Bronchial epithelial cell (primary cell): Measurements from ENCODE around the gene CD3E. TPM values are rescaled to one million over a fixed set of nuclear protein-coding genes. Genes with fewer than 3 reads are reported as not detected.
A peak's percentile ranks its signal among the peaks of the same experiment; 100 is the strongest.

Experiments
- DNase-seq: peaks from one replicate; pipeline ENCODE4 v3.0.0-alpha.2; 2010; ENCODE audit warnings: low read depth
- FAIRE-seq: peaks from 2 replicates; lab custom pipeline; 2011; peaks lifted over from hg19 to GRCh38; lab: Jason Lieb, UNC
- H3K27me3 ChIP-seq: 2 replicates; pipeline ENCODE4 v1.5.1; 2011; ENCODE audit warnings: low read length; ENCODE audit not compliant: control insufficient read depth, insufficient read depth
- H3K36me3 ChIP-seq: 2 replicates; pipeline ENCODE4 v1.5.1; 2011; ENCODE audit warnings: low read length; ENCODE audit not compliant: control insufficient read depth, insufficient read depth
- H3K4me3 ChIP-seq: 2 replicates; pipeline ENCODE4 v1.5.1; 2011; ENCODE audit warnings: mild to moderate bottlenecking, low read depth, low read length, control low read depth
- total RNA-seq: library from RNA; depleted of rRNA; stranded (reverse); fragments of >200 nt; gene quantifications from 2 replicates; pipeline ENCODE4 v1.2.1, GENCODE V29; 2014
- TF ChIP-seq, protein P1 (sequence below): IDR thresholded peaks from 2 replicates; pipeline ENCODE4 v1.5.1; 2011; ENCODE audit warnings: mild to moderate bottlenecking, moderate library complexity, low read length, control low read depth, inconsistent platforms; ENCODE audit not compliant: insufficient read depth, severe bottlenecking

CD3E gene
- total RNA-seq, 1 donor from 2014 or later, result not detected

DNA sequence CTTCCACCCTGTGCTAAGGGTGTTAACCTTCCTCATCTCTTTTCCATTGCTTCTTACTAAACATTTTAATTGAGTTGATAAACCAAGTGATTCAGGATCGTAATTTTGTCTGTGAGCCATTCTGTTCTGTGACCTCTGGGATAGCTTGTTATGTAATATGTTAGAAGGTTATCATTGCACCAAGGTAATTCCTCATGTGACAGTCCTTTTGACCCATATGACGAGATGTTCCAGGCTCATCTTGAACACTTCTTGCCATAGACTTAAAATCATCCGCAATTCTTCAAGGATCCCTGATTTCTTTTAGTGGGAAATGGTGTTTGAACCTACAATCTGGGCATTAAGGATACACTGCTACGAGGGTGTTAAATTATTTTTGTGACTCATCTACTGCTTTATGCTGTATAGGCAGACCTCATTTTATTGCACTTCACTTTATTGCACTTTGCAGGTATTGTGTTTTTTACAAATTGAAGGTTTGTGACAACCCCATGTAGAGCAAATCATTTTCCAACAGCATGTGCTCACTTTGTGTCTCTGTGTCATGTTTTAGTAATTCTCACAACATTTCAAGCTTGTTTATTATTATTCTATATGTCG, 21.4 kb upstream of the CD3E start:
- TF ChIP-seq, protein P1, sequence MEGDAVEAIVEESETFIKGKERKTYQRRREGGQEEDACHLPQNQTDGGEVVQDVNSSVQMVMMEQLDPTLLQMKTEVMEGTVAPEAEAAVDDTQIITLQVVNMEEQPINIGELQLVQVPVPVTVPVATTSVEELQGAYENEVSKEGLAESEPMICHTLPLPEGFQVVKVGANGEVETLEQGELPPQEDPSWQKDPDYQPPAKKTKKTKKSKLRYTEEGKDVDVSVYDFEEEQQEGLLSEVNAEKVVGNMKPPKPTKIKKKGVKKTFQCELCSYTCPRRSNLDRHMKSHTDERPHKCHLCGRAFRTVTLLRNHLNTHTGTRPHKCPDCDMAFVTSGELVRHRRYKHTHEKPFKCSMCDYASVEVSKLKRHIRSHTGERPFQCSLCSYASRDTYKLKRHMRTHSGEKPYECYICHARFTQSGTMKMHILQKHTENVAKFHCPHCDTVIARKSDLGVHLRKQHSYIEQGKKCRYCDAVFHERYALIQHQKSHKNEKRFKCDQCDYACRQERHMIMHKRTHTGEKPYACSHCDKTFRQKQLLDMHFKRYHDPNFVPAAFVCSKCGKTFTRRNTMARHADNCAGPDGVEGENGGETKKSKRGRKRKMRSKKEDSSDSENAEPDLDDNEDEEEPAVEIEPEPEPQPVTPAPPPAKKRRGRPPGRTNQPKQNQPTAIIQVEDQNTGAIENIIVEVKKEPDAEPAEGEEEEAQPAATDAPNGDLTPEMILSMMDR, result no peak
- H3K36me3 ChIP-seq, result no peaks in the 10 kb centered on the region
- FAIRE-seq (no peak), DNase-seq (no peak)
- H3K27me3 ChIP-seq, result no peaks in the 10 kb centered on the region
- no peak overlapping the region for H3K4me3 ChIP-seq

DNA sequence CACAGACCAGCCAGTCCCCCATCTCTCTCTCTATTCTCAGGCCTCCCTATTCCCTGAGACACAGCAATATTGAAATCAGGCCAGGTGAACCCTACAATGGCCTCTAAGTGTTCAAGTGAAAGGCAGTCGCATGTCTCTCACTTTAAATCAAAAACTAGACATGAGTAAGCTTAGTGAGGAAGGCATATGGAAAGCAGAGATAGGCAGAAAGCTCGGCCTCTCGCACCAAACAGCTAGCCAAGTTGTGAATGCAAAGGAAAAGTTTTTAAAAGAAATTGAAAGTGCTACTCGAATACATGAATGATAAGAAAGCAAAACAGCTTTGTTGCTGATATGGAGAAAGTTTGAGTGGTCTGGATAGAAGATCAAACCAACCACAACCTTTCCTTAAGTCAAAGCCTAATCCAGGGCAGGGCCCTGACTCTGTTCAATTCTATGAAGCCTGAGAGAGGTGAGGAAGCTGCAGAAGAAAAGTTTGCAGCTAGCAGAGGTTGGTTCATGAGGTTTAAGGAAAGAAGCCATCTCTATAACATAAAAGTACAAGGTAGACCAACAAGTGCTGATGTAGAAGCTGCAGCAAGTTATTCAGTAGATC, 20.7 kb upstream of the CD3E start:
- DNase-seq (no peak), FAIRE-seq (no peak)
- TF ChIP-seq, protein P1, result no peak
- Histone ChIP-seq H3K4me3 (no peak overlapping the region), H3K36me3 (no peaks in the 10 kb centered on the region), H3K27me3 (no peaks in the 10 kb centered on the region)

DNA sequence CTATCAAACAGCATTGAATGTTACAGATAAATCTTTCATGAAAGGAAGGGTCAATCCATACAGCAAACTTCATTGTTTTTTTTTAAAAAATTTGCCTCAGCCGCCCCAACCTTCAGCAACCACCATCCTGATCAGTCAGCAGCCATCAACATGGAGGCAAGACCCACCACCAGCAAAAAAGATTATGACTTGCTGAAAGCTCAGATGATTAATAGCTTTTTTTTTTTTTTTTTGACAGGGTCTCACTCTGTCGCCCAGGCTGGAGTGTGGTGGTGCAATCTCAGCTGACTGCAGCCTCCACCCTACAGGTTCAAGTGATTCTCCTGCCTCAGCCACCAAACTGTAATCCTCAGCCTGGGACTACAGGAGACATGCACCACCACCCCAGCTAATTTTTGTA, 18.0 kb upstream of the CD3E start:
- Histone ChIP-seq H3K27me3 (no peaks in the 10 kb centered on the region), H3K4me3 (no peak overlapping the region), H3K36me3 (no peaks in the 10 kb centered on the region)
- FAIRE-seq (no peak), DNase-seq (no peak)
- TF ChIP-seq, protein P1, result no peak

DNA sequence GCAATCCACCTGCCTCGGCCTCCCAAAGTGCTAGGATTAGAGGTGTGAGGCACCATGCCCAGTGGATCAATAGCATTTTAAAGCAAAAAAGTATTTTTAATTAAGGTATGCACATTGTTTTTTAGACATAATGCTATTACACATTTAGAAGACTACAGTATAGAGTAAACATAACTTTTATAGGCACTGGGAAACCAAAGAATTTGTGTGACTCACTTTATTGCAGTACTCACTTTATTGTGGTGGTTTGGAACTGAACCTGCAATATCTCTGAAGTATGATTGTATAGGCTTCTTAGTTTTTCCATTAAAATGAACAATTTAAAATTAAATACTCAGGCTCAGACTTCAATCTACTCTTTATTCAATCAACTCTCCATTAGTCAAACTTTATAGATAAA, 17.5 kb upstream of the CD3E start:
- DNase-seq (peak; percentile 54), FAIRE-seq (no peak)
- Histone ChIP-seq H3K4me3 (no peak overlapping the region), H3K27me3 (no peaks in the 10 kb centered on the region), H3K36me3 (no peaks in the 10 kb centered on the region)
- TF ChIP-seq, protein P1, result no peak

DNA sequence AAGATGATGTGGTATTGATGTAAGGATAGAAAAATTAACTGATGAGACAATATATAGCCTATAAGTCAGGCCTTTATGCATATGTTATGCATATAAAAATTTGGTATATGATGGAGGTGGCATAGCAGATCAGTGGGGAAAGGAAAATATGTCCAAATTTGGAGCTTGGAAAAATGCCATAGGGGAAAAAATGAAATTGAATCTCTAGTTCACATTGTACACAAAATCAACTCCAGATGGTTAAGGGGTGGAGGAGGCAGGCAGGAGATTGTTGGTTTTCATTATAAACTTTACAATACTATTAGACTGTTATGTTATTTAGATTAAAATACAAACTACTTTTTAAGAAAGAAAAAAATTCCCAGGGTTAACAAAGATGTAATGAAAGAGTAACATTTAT, 15.1 kb upstream of the CD3E start:
- H3K36me3 ChIP-seq, result no peaks in the 10 kb centered on the region
- no peak for FAIRE-seq
- no peaks in the 10 kb centered on the region for H3K27me3 ChIP-seq
- no peak for DNase-seq
- TF ChIP-seq, protein P1, result no peak
- no peak overlapping the region for H3K4me3 ChIP-seq
